T-helper 1 cell treated with Interleukin-12 subunit alpha and Interleukin-12 subunit beta and Interleukin-4 antibody, amounts not matched to agents 30 ng/mL and 1 ng/mL, for 36 hours (primary cell): ENCODE data around the gene HK2. TPM values are rescaled to one million over a fixed set of nuclear protein-coding genes. Genes with fewer than 3 reads are reported as not detected.
"Not testable (repeated sequence)": the region's sequence is repeated elsewhere in the genome, so short reads cannot be mapped to it uniquely, and the experiment has no call there.

Source experiments
- intact Hi-C: fragments of 100-400 bp; cut with micrococcal nuclease; formaldehyde crosslinking; loops from one replicate; pipeline ENCODE4 v1.15.1; 2024
- total RNA-seq: library from RNA; stranded (reverse); gene quantifications from 2 replicates; pipeline ENCODE4 v1.2.3, GENCODE V29; 2022

Gene HK2
- total RNA-seq, 1 donor from 2014 or later: 38.0 TPM

GRCh38 chr2:74834792-74835755 is 1.1 kb downstream of the HK2 start:
- intact Hi-C loops: loop anchor here (10.0 kb wide), 2 partner anchors 910 to 1600 kb away; partner anchors contain the start of genes CCT7, DGUOK and PRADC1

DNA sequence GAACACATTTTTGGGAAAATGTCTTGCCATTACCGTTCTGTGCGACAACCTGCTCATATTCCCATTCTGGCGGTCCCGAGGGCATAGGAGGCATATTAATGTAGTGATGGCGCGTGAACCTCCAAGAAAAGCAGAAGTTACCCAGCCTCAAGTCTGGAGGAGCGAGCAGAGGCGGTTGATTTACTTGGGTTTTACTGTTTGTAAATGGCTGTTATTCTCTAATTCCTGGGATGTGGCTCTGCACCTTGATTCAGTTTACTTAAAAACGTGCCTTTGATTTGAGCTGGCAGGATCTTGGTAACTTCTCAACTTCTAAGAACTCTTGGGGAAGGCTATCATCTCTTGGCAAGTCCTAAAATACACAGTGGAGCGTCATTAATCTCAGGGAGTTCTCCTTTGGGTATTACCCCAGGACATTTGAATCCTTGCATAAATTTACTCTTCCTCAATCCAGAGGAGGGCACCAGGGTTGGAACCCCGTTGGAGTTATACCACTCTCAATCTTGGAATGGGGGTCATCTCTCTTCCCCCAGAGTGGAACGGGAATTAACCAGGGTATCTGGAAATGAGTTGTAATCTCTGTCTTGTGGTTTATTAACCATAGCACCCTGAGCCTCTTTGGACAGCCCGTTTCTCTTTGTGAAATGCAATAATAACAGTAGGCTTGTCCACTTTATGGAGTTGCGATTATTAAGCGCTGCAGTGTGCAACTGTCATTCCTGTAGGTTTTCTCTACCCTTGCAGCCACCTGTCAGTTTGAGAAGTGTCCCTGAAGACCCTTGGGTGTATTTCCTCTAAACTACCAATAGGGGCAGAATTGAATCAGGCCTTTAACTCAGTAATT is 2.1 kb downstream of the HK2 start:
- intact Hi-C loops: loop anchor here (1.0 to 10.0 kb wide), 9 partner anchors 8 to 1601 kb away; partner anchors contain the start of genes CCT7, DGUOK, MOB1A and PRADC1

DNA sequence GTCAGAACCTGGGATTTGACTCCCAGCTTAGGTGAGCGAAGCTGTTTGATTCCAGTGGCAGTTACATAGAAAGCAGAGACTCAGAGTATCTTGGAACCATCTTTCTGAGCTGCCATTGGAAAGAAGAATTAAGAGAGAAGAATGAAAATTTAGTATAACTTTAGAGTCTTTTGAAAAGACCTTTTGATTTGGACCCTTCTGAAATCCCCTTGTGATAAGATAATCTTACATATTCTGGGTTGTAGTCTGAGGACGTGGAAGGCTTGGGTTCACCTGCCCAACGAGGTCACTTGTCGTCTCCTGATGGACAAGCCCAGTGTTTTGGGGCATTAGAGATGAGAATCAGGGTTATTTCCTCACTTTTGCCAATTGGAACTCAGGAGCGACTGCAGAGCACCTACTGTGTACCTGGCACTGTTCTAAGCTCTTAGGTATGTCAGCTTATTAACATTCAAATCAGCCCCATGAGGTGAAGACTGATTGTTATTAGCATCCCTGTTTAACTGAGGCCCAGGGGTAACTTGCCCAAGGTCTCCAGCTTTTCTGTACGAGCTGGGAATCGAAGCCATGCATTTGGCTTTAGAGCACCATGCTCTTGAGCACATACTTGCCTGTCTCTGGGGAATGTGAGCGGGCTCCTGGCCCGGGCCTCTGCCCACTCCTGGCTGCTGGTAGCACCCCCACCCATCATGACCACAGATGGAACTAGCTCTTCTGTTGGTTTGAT is 2.9 kb downstream of the HK2 start:
- intact Hi-C loops: loop anchor here (1.0 to 10.0 kb wide), 9 partner anchors 7 to 1602 kb away; partner anchors contain the start of genes CCT7, DGUOK, MOB1A and PRADC1

GRCh38 chr2:74841641-74842040 is 7.7 kb downstream of the HK2 start:
- intact Hi-C loops: loop anchor here (5.0 to 10.0 kb wide), 7 partner anchors 257 to 1727 kb away; partner anchors contain the start of genes ALMS1, EGR4, GCFC2 and MRPL19

DNA sequence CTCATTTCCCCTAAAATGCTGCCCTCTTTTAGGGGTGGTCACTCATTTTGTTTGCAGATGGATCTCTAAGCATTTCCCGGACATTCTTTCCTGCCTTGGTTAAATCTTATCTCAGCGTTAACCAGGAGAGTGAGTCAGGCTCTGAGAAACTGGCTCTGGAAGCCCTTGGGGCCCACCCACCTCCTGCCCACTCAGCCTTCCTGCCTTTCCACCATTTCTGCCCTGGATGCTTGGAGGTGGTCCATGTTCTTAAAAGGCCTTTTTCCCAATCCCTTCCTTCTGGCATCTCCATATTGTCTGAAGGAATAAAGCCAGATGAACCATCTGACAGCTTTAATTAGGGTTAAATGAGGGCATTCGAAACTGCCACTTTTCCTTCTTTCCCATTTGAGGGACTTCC is 9.5 kb downstream of the HK2 start:
- intact Hi-C loops: loop anchor here (5.0 to 10.0 kb wide), 7 partner anchors 259 to 1729 kb away; partner anchors contain the start of genes ALMS1, EGR4, GCFC2 and MRPL19

- intact Hi-C loops: loop anchor here (1.0 to 10.0 kb wide), 12 partner anchors 8 to 1729 kb away; partner anchors contain the start of genes ALMS1, EGR4, GCFC2 and MRPL19
Measured at GRCh38 chr2:74843899-74844298, 10.0 kb downstream of the HK2 start.

GRCh38 chr2:74844752-74845151 is 10.8 kb downstream of the HK2 start:
- intact Hi-C loops: loop anchor here (1.0 to 10.0 kb wide), 13 partner anchors 8 to 1730 kb away; partner anchors contain the start of genes ALMS1, EGR4, GCFC2 and MRPL19

- intact Hi-C loops: loop anchor here (2.0 to 10.0 kb wide), 10 partner anchors 14 to 1730 kb away; partner anchors contain the start of genes ALMS1, MRPL19, RAB11FIP5 and TPRKB
Measured at GRCh38 chr2:74845217-74845751, 11.4 kb downstream of the HK2 start.

GRCh38 chr2:74845991-74846390 is 12.1 kb downstream of the HK2 start:
- intact Hi-C loops: loop anchor here (2.0 to 10.0 kb wide), 10 partner anchors 13 to 1731 kb away; partner anchors contain the start of genes ALMS1, MRPL19, RAB11FIP5 and TPRKB

DNA sequence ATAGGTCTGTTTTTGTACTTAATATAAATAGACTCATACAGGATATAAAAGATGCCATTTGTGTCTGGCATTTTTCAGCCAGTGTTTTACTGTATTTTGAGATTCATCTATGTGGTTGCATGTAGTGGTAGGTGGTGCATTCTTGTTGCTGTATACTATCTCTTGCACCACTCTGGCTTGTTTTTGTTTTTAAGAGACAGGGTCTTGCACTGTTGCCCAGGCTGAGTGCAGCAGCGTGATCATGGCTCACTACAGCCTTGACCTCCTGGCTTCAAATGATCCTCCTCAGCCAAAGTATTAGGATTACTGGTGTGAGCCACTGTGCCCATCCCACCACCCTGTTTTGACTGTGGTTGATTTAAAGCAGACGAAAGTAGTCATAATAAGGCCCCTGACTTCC is 12.6 kb downstream of the HK2 start:
- intact Hi-C loops: loop anchor here (5.0 to 10.0 kb wide), 6 partner anchors 262 to 1732 kb away; partner anchors contain the start of genes ALMS1, MRPL19, RAB11FIP5 and TPRKB

- intact Hi-C loops: loop anchor here (5.0 to 10.0 kb wide), 6 partner anchors 262 to 1732 kb away; partner anchors contain the start of genes ALMS1, MRPL19, RAB11FIP5 and TPRKB
Measured at GRCh38 chr2:74847070-74847858, 13.3 kb downstream of the HK2 start.

DNA sequence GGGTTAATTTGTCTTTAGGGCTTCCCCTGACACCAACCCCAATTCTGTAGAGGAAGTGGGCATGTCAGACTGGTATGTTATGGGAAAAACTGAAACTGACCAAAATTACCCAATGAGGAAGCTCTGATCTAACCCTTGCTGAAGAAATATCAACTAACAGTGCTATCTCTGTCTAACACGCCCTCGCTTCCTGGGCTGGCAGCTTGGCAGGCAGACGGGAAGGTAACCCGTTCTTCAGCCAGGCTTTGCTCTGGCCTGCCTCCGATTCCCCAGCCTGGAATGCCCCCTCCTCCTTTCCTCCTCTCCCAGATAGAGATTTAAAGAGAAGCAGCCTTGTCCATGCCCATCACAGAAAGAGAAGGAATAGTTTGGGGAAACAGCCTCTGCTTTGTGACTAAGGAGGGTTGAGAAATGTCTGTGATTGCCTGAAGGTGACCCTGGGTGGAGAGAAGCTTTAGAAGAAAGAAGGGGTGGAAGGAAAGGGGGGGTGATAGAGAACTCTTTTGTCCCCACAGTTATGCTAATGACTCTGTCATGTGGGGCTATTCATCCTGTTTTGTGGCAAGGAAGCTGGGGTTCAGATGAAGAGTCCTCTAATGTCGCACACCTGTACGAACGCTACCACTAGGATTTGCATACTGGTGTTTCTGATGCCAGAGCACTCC is 15.4 kb downstream of the HK2 start:
- intact Hi-C loops: loop anchor here (1.0 to 10.0 kb wide), 10 partner anchors 9 to 1735 kb away; partner anchors contain the start of genes ALMS1, MRPL19, RAB11FIP5 and TPRKB

- intact Hi-C loops: no loop called here
Measured at GRCh38 chr2:74850496-74851190, 16.7 kb downstream of the HK2 start.

DNA sequence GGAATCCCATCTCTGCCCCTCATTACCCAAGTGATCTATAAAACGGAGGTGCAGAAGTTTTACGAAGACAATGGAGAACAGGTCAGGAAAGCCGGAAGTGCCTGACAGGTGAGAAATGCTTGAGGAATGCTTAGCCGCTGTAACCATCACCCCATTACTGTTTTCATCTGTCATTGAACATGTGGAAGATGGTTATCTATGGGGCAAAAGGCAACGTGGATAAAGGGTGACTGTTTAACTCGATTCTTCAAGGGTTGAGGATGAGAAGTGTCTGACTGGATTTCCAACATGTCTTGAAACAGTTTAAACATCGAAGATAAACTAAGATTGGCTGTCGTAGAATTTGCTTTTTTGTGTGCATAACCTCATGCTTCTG is 17.3 kb downstream of the HK2 start:
- intact Hi-C loops: no loop called here

DNA sequence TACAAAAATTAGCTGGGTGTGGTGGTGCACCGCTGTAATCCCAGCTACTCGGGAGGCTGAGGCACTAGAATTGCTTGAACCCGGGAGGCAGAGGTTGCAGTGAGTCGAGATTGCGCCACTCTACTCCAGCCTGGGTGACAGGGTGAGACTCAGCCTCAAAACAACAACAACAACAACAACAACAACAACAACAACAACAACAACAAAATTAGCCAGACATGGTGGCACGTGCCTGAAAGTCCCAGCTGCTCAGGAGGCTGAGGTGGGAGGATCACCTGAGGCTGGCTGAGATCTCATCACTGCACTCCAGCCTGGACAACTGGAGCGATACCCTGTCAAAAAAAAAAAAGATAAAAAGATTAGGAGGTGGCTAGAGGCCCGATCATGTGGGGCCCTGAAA is 19.4 kb downstream of the HK2 start:
- intact Hi-C loops: not testable (repeated sequence)

- intact Hi-C loops: no loop called here
Measured at GRCh38 chr2:74854401-74854800, 20.5 kb downstream of the HK2 start.

DNA sequence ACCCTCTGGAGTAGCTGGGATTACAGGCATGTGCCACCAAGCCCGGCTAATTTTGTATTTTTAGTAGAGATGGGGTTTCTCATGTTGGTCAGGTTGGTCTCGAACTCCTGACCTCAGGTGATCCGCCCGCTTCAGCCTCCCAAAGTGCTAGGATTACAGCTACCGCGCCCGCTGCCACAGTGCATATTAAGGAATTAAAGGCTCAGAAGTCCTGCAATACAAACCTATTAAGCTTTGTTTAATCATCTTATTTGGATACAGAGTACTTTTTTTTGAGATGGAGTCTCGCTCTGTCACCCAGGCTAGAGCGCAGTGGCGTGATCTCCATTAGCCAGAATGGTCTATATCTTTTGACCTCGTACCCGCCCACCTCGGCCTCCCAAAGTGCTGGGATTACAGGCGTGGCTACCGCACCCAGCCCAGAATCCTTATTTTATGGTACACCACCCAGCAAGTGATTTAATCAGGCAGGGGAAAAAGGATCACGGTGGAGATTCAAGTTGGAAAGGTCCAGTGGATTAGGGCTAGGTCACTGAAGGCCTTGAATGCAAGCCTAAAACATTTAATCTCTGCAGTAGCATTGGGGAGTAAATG is 21.3 kb downstream of the HK2 start:
- intact Hi-C loops: not testable (repeated sequence)
